Metanephros (tissue), 1 donor: Measurements from ENCODE around the gene CRYBA1. TPM values are rescaled to one million over a fixed set of nuclear protein-coding genes. Genes with fewer than 3 reads are reported as not detected.

Experiments used
- total RNA-seq: library from RNA; depleted of rRNA; stranded (reverse); fragments of >200 nt; gene quantifications from one replicate; pipeline ENCODE4 v1.2.3, GENCODE V29; 2014

Gene CRYBA1, protein sequence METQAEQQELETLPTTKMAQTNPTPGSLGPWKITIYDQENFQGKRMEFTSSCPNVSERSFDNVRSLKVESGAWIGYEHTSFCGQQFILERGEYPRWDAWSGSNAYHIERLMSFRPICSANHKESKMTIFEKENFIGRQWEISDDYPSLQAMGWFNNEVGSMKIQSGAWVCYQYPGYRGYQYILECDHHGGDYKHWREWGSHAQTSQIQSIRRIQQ
- total RNA-seq: not detected

DNA sequence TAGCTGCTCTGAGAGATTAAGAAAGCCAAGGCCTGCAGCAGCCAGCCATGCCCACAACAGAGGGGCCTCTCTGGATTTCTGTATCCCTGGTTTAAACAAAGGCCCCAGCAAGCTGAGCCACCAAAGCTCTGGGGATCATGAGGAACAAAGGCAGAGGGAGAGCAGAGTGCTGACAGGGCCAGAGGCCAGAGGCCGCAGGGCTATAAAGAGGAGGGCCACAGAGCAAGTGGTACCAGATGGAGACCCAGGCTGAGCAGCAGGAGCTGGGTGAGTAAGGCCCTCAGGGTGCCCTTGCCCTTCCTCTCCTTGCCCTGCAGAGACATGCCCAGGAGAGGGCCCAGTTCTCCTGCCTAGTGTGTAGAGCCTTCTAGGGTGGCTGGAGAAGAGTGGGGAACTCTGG is at the start of gene CRYBA1:
Gene CRYBA1, plus strand, starts transcription at position 232 of the 400 bp plus-strand sequence. Its CDS starts 5 bp downstream, at position 237.

DNA sequence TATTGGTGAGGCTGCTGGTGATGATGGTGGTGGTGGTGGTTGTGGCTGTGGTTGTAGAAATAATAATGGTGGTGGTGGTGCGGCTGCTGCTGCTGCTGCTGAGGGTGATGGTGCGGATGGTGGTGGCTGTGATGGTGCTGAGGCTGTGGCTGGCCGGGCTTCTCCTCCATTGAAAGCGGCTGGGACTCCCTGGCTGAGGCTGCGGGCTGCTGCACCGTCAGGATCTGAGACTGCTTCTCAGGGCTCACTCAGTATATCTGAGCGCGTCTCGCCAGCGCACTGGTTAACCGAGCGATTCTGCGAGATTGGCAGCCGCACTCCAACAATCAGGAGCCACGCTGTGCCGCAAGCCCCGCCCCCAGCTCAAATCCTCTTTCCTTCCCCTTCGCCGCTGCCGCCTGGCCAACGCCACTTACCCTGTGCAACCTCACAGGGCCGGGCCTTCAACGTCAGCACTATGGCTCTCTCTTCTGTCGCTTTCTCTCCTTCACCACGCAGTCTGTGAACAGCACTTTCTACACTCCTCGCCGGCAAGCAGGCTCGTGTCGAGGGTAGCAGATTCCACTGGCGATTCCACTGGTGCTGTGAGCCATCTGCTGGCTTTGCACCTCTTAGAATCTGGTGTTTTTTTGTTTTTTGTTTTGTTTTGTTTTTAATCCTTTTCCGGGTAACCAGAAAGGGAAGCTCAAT is 47.4 kb downstream of the CRYBA1 start, which contains the start of gene NUFIP2:
Gene NUFIP2, minus strand, starts transcription at position 259 of the 690 bp plus-strand sequence. Its CDS starts 89 bp downstream, at position 170.

Other genes starting within 250 kb of the CRYBA1 start
- 0.06 TPM for gene SEZ6, start 240.8 kb upstream of the CRYBA1 start, total RNA-seq
- gene PIPOX, start 203.7 kb upstream of the CRYBA1 start, total RNA-seq: 4.3 TPM
- gene MYO18A, start 66.5 kb upstream of the CRYBA1 start, total RNA-seq: 89.5 TPM
- 38.9 TPM for gene NUFIP2, start 47.3 kb downstream of the CRYBA1 start, total RNA-seq
- gene TAOK1, start 143.5 kb downstream of the CRYBA1 start, total RNA-seq: 51.2 TPM